Measurements from ENCODE around the gene KIFBP. TPM values are rescaled to one million over a fixed set of nuclear protein-coding genes. Genes with fewer than 3 reads are reported as not detected.
"Not testable (repeated sequence)": the region's sequence is repeated elsewhere in the genome, so short reads cannot be mapped to it uniquely, and the experiment has no call there.

Gene KIFBP, protein sequence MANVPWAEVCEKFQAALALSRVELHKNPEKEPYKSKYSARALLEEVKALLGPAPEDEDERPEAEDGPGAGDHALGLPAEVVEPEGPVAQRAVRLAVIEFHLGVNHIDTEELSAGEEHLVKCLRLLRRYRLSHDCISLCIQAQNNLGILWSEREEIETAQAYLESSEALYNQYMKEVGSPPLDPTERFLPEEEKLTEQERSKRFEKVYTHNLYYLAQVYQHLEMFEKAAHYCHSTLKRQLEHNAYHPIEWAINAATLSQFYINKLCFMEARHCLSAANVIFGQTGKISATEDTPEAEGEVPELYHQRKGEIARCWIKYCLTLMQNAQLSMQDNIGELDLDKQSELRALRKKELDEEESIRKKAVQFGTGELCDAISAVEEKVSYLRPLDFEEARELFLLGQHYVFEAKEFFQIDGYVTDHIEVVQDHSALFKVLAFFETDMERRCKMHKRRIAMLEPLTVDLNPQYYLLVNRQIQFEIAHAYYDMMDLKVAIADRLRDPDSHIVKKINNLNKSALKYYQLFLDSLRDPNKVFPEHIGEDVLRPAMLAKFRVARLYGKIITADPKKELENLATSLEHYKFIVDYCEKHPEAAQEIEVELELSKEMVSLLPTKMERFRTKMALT
- total RNA-seq: 54.9 and 73.8 TPM in 2 replicates

DNA sequence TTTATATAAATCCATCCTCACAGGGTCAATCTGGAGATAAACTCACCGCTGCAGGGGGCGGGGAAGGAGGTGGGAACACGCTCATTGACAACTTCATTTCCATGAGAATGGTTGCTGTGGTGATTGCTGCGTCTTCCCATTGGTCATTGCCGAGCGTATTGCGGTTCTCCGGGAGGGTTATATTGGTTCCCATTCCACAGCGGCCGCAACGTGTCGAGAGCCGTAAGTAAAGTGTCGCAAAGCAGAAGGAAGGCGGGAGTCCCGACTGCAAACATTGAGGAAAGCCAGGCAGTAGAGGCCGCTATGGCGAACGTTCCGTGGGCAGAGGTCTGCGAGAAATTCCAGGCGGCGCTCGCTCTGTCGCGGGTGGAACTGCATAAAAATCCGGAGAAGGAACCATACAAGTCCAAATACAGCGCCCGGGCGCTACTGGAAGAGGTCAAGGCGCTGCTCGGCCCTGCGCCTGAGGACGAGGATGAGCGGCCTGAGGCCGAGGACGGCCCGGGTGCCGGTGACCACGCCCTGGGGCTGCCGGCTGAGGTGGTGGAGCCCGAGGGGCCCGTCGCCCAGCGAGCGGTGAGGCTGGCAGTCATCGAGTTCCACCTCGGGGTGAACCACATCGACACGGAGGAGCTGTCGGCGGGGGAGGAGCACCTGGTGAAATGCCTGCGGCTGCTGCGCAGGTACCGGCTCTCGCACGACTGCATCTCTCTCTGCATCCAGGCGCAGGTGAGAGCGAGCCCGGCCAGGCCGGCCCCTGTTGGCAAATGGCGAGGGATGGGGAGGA, at the start of gene KIFBP:
TSS of gene KIFBP (plus strand) at position 274 of the 787 bp plus-strand sequence. CDS start at position 304, 30 bp downstream.
- peak; percentile 98 for DNase-seq (ENCODE audit: low read depth)

- DNase-seq (ENCODE audit: low read depth): peak; percentile 63
Observed at GRCh38 chr10:68938884-68939283, 49.7 kb upstream of the KIFBP start.

GRCh38 chr10:68940917-68941316, 47.7 kb upstream of the KIFBP start:
- DNase-seq (ENCODE audit: low read depth): not testable (repeated sequence)

DNA sequence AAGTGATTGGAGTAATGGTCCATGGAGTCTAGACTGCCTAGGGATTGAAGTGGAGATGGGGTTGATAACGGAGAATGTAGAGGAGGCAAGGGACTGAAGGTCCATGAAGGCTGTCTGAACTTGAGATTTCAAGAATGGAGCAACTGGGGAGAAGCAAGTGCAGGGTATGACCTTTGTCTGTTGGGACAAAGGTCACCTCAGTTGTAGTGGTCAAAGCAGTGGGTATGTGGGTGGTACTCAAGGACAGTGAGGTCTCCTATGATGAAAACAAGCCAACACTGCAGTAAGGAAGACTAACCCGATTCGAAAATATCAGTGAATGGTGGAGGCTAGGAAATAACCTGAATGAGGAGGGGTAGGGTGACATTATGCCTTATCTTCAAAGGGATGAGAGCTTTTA, 38.0 kb upstream of the KIFBP start:
- DNase-seq (ENCODE audit: low read depth): no peak

DNA sequence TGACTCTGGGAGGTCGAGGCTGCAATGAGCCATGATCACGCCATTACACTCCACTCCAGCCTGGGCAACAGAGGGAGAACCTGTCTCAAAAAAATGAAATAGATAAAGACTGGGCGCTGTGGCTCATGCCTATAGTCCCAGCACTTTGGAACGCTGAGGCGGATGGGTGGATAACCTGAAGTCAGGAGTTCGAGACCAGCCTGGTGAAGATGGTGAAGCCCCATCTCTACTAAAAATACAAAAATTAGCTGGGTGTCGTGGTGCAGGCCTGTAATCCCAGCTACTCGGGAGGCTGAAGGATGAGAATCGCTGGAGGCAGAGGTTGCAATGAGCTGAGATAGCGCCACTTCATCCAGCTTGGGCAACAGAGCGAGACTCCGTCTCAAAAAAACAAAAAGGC, 33.7 kb upstream of the KIFBP start:
- DNase-seq (ENCODE audit: low read depth): no peak

GRCh38 chr10:68955355-68955831, 33.2 kb upstream of the KIFBP start:
- no peak for DNase-seq (ENCODE audit: low read depth)

- peak; percentile 92 for DNase-seq (ENCODE audit: low read depth)
Observed at GRCh38 chr10:68955832-68956532, 32.6 kb upstream of the KIFBP start, which contains the start of gene DDX21. DDX21 (plus strand) TSS chr10:68956170; CDS start chr10:68956226, 56 bp downstream.

- DNase-seq (ENCODE audit: low read depth): no peak
Observed at GRCh38 chr10:68957284-68957615, 31.4 kb upstream of the KIFBP start.

DNA sequence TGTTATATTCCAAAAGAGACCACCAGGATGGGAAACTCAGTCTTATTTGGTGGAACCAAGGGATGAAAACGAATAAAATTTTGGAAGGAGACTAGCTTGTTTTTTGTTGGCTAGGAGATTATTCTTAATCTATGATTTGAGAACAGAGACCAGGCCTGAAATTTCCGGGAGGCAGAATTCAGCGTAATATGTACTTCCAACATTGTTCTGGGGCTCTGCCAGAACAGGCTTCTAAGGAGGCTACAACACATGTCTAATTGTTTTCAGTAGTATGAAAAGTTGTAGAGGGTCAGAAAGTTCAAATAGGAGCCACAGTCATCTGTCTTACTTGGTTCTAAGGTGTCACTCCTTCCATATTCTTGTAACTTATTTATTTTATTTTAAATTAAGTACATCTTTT, 30.9 kb upstream of the KIFBP start:
- DNase-seq (ENCODE audit: low read depth): no peak

GRCh38 chr10:68959695-68960527, 28.7 kb upstream of the KIFBP start:
- DNase-seq (ENCODE audit: low read depth): no peak

DNA sequence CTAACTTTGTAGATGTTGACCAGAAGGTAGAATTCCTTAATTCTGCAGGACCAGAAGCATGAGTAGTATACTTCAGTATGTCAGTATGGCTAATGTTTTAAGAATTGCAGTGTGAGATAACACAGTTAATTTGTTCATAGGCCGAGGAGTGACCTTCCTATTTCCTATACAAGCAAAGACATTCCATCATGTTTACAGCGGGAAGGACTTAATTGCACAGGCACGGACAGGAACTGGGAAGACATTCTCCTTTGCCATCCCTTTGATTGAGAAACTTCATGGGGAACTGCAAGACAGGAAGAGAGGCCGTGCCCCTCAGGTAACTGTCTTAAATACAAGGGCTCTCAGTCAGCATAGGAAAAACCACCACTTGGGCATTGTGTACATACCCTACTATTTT, 25.5 kb upstream of the KIFBP start:
- DNase-seq (ENCODE audit: low read depth): no peak

GRCh38 chr10:68973975-68974374, 14.6 kb upstream of the KIFBP start:
- DNase-seq (ENCODE audit: low read depth): no peak

GRCh38 chr10:68975936-68976473, 12.6 kb upstream of the KIFBP start:
- not testable (repeated sequence) for DNase-seq (ENCODE audit: low read depth)

DNA sequence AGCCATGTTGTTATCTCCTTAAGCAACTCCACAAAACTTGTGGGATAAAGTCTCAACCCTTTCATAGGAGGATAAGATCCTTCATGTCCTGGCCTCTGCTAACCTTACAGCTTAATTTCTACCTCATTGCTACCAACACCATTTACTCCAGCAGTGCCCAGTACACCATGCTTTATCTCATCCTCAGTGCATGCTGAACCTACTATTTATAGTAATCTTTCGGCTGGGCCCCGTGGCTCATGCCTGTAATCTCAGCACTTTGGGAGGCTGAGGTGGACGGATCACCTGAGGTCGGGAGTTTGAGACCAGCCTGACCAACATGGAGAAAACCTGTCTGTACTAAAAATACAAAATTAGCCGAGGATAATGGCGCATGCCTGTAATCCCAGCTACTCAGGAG, 8.9 kb upstream of the KIFBP start:
- DNase-seq (ENCODE audit: low read depth): not testable (repeated sequence)

- DNase-seq (ENCODE audit: low read depth): no peak
Observed at GRCh38 chr10:68981074-68981473, 7.5 kb upstream of the KIFBP start.

- DNase-seq (ENCODE audit: low read depth): no peak
Observed at GRCh38 chr10:68982389-68982788, 6.2 kb upstream of the KIFBP start.

DNA sequence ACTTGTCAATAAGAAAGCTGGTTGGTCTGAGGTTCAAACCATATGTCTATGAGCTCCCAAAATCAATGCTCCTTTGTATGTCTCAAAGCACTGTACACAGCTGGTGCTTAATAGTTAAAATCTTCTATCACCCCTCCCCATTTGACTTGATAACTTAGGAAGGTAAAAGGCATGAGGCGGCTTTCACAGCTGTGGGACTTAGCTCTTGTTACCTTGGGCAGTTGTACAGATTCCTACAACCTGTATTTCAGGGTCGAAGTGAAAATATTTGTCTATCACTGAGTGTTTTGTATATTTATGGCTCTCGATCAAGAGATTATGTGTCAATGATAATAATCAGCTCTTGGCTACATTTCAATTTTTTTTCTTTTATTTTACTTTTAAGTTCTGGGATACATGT, 992 bp upstream of the KIFBP start:
- DNase-seq (ENCODE audit: low read depth): no peak

GRCh38 chr10:68989317-68989990, 851 bp downstream of the KIFBP start:
- peak; percentile 2 for DNase-seq (ENCODE audit: low read depth)

- DNase-seq (ENCODE audit: low read depth): peak; percentile 85
Observed at GRCh38 chr10:68992636-68993440, 4.2 kb downstream of the KIFBP start.

Measured in renal cortical epithelial cell (primary cell).